Lower leg skin (tissue), 3 donors: ENCODE measurements around the gene TMEM269.

Source experiments
- POLR2A ChIP-seq, 2 donors: fragments of 450-650 bp; IDR thresholded peaks; one replicate each; pipeline ENCODE4 v1.6.1; 2016 to 2017; ENCODE audit warnings: antibody characterized with exemption in 2 of 2, mild to moderate bottlenecking in 1 of 2, moderate library complexity in 1 of 2
- TF ChIP-seq, protein P1 (sequence below), 3 donors: fragments of 450-650 bp; IDR thresholded peaks; one replicate each; pipeline ENCODE4 v1.5.1; 2016; ENCODE audit warnings: antibody characterized with exemption in 3 of 3, mild to moderate bottlenecking in 3 of 3, moderate library complexity in 2 of 3

DNA sequence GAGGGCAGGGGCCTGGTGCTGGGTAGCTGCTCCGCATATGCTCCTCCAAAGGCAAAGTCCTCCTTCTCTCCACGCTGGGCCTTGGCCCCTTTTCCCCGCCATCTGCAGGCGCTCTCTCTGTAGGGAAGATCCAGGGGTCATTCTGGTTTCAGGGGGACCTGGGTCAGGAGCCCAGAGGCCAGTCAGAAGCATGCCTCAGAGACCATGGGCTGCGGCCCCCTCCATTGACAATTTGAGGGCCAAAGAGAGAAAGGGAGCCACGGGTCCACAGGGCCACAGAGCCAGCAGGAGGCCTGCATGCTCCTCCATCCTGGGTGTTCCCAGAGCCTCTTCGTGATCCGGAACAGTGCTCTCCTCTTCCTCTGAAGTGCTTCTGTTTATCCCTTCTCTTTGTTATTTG lies 42.6 kb upstream of the TMEM269 start:
- TF ChIP-seq, protein P1, sequence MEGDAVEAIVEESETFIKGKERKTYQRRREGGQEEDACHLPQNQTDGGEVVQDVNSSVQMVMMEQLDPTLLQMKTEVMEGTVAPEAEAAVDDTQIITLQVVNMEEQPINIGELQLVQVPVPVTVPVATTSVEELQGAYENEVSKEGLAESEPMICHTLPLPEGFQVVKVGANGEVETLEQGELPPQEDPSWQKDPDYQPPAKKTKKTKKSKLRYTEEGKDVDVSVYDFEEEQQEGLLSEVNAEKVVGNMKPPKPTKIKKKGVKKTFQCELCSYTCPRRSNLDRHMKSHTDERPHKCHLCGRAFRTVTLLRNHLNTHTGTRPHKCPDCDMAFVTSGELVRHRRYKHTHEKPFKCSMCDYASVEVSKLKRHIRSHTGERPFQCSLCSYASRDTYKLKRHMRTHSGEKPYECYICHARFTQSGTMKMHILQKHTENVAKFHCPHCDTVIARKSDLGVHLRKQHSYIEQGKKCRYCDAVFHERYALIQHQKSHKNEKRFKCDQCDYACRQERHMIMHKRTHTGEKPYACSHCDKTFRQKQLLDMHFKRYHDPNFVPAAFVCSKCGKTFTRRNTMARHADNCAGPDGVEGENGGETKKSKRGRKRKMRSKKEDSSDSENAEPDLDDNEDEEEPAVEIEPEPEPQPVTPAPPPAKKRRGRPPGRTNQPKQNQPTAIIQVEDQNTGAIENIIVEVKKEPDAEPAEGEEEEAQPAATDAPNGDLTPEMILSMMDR (IDR thresholded peaks at IDR 0.05) = no peak
- no peak for TF ChIP-seq POLR2A (IDR thresholded peaks at IDR 0.05)
